ELF-1 (cell line): ENCODE results near the gene GCH1.

Experiments
- DNase-seq: peaks from one replicate; pipeline ENCODE4 v3.0.0-alpha.2; 2016; ENCODE audit warnings: low read depth, low spot score

Gene GCH1

DNA sequence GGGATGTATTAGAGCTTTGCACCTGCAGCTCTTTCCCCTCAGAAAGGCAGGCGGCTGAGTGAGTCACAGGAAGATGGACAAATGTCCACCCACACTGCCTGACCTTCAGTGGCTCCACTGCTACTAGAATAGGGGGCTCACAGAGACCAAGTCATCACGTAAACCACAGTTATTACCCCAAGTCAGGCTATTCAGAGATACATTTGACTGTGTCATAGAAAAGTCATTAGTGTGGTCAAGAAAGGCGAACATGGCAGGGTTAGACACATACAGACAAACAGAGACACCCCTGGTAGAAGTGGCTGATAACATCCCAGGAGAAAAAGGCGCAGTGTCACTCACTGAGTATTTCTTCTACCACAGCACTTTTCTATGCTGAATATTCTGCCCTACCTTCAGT lies 36.0 kb downstream of the GCH1 start:
- DNase-seq: no peak

DNA sequence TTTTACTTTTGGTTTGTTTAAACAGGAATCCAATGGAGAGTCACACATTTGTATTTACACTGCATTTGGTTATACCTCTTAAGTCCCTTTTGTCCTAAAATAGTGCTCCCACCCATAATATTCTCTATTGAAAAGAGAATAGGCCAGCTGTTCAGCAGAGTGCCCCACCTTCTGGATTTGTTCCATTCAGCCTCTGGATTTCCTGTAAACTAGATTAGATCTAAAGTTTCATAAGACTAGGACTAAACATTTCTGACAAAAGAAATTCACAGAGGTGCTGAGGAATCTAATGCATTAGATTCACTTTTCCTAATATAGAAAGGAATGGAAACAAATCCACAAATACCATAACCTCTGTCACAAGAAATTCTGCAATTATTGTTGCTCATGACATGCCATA lies 38.1 kb downstream of the GCH1 start:
- no peak for DNase-seq

DNA sequence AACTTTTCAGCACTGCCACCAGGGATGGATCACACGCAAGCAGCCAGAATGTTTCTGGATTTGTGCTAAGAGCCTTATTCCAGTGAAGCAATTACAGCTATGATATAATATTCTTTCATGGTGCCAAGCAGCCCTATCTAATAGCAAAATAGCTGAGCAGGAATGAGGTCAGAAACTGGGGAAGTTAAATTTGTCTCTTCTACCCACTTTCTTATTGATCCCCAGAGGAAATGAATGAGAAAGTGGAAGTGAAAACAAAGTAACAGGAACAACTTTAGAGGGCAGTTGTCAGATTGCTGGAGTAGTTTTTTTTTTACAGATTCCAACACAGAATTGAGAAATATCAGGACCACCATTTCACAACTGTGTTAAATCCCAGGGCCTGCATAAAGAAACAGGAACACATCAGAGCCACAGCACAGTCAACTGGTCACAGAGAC lies 44.8 kb downstream of the GCH1 start:
- DNase-seq: no peak

DNA sequence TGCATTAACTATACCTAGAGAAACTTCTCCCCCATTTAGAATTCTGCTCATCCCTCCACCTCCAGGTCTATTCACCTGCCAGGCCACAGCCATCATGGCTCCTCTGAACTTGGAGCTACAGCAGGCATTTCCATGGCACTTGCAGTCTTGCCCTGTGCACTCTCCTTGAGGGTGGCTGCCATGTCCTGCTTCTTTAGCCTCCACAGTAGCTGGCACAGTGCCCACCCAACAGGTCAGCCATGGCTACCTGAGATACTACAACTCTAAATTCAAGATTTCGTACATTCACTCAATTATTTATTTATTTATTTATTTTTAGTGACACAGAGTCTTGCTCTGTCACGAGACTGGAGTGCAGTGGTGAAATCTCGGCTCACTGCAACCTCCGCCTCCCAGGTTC lies 46.5 kb downstream of the GCH1 start:
- DNase-seq: no peak

DNA sequence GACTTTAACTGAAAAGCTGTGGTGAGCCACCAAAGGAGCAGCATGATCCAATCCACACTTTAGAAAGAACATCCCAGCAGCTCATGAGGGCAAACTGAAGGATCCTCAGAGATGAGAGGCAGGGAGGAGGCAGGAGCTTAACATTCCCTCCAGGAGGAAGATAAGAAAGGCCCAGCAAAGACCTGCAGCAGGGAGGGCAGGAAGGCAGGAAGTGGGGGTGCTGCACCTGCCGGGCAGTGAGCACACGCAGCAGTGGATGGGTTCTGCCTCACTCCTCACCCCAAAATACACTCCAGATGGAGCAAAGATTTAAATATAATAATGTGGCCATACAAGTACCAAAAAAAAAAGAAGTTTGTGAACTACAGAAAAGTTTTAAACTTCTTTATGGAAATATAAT lies 48.4 kb downstream of the GCH1 start:
- no peak for DNase-seq

DNA sequence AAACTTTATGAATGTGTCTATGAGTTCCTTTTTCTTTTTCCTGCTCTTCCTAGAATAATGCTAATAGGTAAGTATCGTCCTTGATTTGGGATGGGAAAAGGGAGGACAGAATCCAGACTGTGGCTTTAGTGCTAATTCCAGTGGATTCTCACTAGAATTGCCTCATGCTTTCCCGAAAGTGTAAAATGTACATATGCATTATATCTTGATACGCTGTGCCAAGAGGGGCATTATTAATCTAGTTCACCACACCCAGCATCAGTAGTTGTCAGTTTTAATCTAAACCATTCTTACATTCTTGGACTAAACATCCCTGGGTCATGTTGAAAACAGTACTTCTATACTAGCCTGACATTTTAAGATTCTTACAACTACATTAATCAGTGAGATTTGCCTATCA lies 49.3 kb downstream of the GCH1 start:
- DNase-seq: no peak

DNA sequence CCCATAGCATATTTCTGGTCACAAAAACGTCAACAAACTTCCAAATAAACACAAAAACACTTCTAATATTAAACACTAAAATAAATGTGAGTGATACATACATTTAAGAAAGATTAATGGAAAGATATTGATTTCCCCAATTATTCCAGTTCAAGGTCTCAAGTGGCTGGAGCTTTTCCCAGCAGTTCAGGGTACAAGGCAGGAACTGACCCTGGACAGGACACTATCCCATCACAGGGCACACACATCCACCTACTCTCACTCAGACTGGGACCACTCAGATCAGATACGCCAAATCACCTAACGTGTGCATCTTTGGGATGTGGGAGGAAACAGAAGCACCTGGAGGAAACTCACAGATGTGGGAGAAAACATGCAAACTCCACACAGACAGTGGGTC lies 50.4 kb downstream of the GCH1 start:
- no peak for DNase-seq

DNA sequence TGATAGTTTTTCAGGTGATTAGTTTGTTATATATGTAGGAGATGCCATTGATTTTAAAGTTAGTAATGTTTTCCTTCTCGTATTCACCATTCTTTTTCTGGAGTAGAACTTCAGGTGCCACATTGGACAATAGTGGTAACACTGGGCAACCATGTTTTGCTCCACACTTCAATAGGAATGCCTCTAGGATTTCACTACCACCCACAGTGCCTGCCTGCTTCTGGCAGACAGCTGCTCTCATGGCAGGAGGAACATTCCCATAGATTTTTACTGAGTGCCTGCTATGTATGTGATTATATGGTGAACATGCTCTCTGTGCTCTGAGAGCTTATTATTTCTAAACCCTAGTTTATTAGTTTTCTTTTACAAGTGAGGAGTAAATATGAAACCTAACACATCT lies 53.7 kb downstream of the GCH1 start:
- DNase-seq: no peak

DNA sequence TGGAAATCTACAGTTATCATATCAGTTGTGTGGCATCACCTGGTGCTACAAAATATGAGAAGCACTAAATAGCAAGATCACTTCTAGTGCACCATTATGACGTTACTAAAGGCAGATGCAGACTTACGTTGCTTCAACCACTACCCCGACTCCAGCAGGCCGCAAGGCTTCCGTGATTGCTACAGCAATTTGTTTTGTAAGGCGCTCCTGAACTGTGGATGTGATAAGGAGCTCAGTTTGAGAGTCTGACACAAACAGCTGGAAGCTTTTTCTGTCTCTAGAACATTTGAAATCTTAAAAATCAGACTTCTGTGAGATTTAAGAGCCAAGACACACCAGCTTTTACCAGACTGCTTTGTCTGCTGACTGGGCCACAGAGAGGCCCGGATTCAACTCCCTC lies 57.0 kb downstream of the GCH1 start:
- no peak for DNase-seq

DNA sequence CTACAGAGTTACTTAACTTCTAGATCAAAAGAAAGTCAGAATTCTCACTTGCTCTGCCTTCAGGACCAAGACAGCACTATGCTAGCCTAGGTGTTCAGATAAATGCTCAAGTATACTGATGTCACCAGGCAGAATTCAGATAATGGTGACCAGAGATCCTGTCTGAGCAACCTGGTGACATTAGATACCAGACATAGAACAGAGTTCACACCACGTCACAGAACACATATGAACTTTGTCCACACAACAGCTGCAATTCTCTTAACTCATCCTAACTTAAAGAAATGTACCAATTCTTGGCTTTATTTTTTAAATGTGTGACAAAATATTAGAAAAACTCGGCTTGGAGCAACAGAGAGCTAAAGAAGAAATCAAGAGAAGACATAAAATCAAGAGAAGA lies 58.1 kb downstream of the GCH1 start:
- DNase-seq: no peak

DNA sequence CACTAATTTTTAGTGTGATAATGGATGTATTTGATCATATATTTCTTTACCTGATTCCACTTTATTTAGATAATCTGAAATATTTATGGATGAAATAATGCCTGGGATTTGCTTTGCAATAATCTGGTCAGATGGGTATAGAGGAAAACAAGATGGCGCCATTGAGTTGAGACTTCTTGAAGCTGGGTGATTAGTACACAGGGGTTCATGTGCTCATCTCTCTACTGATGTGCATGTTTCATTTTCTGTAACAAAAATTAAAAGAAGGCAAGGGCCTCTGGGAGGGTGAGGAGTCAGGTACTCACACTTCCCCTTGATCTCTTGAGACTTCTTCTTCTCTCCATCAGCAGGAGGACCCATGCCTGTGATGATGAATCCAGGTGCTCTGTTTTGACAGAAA lies 61.8 kb downstream of the GCH1 start:
- no peak for DNase-seq

DNA sequence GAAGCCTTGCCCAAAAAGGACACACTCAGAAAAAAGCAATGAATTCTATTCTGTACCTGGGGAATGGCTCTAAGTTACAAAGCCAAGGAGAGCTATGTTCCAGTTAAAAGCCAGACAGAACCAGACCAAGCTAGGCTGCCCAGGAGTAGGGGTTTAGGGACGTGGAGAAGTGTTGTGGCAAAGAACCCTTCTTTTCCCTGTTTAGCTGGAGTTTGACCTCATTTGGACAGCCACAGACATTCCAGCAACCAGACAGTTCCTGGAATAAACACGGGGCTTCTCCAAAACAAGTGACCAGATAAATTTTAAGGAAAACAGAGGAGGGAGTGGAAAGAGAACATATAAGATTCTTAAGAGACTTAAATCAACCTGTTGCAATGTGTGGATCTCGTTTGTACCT lies 62.3 kb downstream of the GCH1 start:
- no peak for DNase-seq

DNA sequence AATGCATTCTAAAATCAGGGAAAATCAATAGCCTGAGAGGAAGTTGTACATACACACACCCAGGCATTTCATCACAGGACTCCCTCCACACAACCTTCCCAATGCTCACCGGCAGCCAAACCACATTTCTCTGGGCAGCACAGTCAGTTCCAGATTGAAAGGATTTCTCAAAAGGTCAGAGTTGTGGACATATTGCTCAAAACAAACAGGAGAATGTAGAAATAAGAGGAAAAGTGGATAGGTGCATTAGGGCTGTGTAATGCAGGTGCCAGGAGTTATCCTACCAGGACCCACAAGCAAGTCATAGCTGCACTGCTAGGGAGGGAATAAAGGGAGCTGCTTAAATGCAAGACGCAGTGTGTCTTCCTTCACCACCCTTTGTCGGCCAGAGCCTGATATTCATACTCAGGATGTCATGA lies 62.9 kb downstream of the GCH1 start:
- no peak for DNase-seq

DNA sequence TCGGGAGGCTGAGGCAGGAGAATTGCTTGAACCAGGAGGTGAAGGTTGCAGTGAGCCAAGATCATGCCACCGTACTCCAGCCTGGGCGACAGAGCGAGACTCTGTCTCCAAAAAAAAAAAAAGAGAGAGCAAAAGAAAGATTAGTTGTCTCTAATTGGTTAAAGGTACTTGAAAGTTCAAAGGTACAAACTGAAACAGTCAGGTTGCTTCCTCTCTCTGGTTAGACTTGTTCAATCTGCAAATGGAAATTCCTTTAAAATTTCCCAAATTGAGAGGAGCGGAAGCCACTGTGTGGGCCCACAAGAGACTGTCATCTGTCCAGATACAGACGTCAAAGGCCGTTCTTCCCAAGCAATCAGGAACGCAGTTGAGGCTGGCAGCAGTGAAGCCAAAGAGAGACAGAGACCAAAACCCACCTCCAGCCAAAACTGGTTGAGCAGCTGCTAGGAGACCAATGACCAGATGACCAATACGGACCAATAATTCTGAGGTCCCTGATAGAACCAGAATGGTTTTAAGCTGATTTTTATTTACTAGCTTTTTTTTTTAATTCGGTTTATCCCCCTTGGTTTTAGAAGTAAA lies 63.6 kb downstream of the GCH1 start:
- DNase-seq: no peak

DNA sequence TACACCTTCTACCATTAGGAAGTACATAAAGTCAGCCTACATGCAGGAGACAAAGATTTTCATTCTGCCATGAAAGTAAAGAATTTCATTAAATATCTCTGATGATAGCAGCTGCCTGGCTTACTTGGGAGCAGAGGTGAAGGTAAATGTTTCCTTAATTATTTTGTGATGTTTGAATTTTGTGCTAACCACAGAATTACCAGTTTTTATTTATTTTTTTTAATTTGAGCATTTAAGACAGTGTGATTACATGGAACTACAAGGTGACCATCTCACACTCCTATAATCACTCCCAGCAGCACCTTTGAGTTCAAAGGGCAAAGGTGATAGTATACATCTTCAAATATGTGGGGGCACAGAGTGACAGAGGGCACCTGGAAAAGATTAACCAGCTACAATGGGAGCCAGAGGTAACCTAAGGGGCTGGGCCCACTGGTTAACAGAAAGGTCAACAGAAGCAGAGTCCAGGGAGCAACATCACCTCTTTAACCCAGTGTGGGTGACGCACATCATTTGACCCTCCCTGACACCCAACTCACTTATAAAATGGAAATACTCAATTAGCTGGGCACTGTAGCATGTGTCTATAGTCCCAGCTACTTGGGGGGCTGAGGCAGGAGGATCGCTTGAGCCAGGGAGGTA lies 65.0 kb downstream of the GCH1 start:
- DNase-seq: no peak

DNA sequence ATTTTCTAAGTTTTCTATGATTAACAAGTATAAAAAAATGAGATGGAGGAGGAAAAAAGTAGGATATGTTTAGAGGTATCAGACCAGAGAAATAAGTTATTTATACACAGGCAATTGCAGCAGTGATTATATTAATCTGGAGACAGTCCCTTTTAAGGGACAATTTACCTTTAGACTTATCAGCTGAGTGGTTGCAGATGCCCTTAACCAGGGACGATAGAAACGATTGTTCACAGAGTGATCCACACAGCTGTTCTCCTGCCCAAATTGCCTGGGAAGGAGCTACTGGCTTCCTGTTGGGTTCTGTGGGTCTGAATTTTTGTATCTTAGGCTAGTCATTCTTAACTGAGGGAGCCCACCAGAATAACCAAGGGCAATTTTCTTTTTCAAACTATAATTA lies 66.4 kb downstream of the GCH1 start:
- DNase-seq: no peak

DNA sequence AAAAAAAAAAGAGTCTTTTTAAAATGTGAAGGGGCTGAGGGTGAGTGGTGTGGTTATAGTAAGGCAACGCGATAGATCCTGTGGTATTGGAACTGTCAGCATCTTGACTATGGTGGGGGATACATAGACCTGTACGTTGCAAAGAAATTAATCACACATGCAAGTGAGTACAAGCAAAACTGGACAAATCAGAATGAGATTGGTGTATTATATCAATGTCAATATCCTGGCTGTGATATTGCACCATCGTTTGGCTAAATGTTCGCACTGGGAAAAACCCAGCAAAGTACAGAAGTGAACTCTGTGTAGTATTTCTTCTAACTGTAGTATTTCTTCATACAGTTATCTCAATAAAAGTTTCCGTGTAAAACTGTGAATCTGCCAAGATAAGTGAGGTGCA lies 67.9 kb downstream of the GCH1 start:
- DNase-seq: no peak

DNA sequence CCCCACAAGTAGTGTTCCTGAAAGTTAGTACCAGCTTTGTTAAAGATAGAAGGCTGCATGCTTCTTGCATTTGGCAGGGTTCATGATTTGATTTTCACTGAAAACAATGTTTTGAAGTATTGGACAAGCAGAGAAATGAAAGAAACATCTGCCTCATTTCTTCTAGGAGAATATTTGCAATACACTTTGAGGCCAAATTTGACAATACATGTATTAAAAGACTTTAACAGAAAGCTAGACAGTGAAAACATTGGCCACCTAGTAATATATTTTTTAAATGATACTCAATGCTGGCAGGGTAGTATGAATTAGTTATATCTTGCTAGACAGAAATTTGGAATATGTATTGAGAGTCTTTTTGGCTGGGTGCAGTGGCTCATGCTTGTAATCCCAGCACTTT lies 68.5 kb downstream of the GCH1 start:
- no peak for DNase-seq

DNA sequence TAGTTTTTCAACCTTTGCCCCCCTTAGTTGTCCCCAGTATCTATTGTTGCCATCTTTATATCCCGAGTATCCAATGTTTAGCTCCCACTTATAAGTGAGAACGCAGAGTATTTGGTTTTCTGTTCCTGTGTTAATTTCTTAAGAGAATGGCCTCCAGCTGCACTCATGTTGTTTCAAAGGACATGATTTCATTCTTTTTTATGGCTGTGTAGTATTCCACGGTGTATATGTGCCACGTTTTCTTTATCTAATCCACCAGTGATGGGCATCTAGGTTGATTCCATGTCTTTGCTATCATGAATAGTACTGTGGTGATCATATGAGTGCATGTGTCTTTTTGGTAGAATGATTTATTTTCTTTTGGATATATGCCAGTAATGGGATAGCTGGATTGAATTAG lies 72.0 kb downstream of the GCH1 start:
- DNase-seq: no peak

DNA sequence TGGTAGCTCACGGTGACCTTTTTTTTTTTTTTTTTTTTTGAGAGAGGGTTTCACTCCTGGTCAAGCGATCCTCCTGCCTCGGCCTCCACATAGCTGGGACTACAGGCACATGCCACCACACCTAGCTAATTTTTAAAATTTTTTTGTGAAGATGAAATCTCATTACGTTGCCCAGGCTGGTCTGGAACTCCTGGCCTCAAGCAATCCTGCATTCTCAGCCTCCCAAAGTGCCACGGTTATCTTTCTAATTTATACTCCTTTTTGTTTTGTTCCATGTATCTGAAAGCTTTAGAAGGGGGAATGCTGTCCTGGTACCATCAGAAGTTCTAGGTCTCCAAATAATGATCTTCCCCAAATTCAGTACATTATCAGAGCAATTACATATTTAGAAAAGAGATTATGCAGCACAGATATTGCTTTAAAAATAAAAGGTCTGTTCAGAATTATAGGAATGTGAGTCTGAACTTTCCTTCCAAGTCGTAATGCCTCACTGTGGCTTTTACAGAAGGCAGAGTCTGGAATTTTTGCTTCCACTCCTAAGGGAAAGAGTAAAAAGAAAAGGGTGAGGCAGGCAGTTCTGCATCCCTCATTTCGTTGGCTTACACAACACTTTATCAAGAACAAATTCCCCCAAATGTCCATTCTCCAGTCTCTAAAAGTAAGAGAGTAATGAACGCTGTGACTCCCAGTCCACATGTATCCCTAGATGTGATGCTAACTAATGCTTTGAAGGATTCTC lies 73.0 kb downstream of the GCH1 start:
- no peak for DNase-seq

DNA sequence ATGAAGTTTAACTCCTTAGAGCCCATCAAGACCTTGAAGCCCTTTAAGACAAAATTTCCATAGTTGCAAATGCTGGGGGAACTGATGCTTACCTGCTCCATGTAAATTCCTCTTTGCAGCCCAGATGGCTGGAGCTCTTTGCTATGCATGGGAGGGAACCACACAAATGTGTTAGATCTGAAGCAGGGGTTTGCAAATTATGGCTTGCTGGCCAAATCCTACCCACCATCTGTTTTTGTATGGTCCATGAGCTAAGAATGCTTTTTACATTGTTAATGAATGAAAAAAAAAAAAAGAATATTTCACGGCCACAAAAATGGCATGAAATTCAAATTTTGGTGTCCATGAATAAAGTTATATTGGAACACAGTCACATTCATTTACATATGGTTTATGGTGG lies 74.6 kb downstream of the GCH1 start:
- DNase-seq: no peak

DNA sequence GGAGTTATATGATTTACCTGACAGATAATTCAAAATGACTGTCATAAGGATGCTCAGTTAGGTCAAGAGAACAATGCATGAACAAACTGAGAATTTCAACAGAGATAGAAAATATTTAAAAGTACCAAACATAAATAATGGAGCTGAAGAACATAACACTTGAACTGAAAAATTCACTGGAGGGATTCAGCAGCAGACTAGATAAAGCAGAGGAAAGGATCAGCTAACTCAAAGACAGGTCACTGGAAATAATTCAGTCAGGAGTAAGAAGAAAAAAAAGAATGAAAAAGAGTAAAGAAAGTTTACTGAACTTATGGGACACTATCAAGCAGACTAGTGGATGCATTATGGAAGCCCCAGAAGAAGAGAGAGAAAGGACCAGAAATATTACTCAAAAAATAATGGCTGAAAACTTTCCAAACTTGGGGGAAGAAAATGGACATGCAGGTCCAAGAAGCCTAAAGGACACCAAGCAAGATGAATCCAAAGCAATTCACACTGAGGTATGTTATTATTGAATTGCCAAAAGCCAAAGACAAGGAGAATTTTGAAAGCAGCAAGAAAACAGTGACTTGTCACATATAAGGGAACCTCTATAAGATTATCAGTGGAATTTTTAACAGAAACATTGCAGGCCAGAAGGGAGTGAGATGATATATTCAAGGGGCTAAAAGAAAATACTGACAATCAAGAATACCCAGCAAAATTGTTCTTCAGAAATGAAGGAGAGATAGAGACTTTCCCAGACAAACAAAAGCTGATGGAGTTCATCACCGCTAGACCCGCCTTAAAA lies 78.7 kb downstream of the GCH1 start:
- DNase-seq: no peak

DNA sequence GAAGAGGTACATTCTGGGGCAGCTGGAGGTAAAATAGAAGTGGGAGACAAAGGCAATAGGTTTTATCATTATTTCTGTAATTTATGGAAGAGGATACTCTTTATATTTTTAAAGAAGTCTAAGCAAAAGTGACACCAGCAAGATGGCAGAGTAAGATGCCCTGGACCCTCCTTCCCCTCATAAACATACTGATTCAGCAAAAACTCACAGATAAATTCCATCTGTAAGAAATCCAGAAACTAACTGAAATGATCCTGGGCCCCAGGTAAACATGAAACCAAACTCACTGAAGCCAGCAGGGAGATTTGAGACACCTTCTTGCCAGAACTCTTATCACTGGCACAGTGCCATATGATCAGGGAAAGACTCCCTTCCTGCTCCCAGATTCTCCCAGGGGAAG lies 79.9 kb downstream of the GCH1 start:
- DNase-seq: no peak
